Measurements from ENCODE around the gene ERBB3.
A peak's percentile ranks its signal among the peaks of the same experiment; 100 is the strongest.
"Not testable (repeated sequence)": the region's sequence is repeated elsewhere in the genome, so short reads cannot be mapped to it uniquely, and the experiment has no call there.

The ERBB3 gene

DNA sequence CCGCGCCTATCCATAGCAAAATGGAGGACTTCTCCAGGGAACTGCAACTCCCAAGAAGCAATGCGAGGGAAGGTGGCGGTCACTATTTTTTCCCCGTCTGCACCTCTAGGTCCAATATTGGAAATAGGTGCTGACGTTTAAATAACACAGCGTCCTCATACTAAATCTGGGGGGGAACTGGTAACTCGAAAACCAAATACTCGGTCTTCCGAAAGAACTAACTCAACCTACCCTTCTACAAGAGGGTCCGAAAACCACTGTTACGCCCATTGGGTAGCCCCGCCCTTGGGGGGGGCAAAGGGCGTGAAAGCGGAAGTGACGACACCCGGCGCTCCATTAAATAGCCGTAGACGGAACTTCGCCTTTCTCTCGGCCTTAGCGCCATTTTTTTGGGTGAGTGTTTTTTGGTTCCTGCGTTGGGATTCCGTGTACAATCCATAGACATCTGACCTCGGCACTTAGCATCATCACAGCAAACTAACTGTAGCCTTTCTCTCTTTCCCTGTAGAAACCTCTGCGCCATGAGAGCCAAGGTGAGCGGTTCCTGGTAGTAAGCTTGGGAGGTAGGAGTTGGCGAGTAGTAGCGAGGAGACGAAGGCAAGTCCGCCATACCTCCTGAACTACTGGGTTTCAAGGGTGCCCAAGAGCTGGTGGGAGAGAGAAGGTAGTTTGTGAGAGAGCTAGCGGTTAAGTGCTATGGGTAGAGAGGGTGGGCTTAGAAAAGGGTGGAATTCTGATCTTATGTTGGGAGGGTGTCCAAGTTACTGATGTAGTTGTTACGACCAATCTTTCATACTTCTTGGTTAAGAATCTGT, 36.5 kb downstream of the ERBB3 start, which contains the start of gene RPL41:
Gene RPL41, plus strand, starts transcription at position 367 of the 815 bp plus-strand sequence.
- peak; percentile 94 for DNase-seq

DNA sequence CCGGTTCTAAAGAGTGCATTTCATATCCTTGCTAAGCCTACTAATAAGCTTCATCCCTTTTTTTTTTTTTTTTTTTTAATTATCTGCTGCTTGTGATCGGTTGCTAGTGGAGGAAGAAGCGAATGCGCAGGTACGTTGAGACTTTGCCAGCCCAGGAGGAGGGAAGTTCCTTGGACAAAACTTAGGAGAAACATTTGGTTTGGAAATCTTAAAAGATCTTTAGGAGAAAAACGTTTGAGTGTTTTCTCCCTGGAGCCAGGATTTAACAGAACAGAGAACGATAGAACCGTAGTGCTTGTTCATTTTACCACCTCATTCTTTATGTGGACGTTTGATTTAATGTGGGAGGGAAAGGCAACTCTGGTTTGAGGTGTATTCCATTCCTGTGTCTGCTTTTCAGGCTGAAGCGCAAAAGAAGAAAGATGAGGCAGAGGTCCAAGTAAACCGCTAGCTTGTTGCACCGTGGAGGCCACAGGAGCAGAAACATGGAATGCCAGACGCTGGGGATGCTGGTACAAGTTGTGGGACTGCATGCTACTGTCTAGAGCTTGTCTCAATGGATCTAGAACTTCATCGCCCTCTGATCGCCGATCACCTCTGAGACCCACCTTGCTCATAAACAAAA, 37.2 kb downstream of the ERBB3 start:
- not testable (repeated sequence) for DNase-seq

GRCh38 chr12:56117778-56118687, 38.1 kb downstream of the ERBB3 start, which contains the start of gene ZC3H10:
Gene ZC3H10, plus strand, starts transcription at chr12:56118266. Its CDS starts 2,297 bp downstream, at chr12:56120563.
- peak; percentile 99 for DNase-seq

- no peak for DNase-seq
Observed at GRCh38 chr12:56118688-56119357, 38.9 kb downstream of the ERBB3 start.

GRCh38 chr12:56119361-56119796, 39.4 kb downstream of the ERBB3 start:
- peak; percentile 94 for DNase-seq

DNA sequence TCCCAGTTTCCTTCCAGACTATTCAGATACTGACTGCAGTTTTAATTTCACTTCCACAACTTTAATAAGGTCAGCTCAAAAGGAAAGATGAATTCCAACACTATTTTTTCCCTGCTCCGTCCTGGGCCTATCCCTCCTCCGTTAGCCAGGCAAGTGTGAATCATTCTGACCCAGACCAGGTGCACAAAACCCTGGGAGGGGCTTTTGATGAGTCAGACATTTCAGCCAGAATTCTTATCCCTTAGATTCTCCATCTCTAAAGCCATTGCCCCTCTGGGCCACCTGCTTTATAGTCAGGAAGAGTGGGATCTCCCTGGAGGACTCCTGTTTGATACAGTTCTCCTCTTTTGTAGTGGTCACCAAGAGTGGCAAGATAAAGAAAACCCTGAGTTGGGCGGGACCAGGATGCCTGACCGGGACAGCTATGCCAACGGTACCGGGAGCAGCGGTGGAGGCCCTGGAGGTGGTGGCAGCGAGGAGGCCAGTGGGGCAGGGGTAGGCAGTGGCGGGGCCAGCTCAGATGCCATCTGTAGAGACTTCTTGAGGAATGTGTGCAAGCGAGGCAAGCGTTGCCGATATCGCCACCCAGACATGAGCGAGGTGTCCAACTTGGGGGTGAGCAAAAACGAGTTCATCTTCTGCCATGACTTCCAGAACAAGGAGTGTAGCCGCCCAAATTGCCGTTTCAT, 40.3 kb downstream of the ERBB3 start:
- DNase-seq: no peak

DNA sequence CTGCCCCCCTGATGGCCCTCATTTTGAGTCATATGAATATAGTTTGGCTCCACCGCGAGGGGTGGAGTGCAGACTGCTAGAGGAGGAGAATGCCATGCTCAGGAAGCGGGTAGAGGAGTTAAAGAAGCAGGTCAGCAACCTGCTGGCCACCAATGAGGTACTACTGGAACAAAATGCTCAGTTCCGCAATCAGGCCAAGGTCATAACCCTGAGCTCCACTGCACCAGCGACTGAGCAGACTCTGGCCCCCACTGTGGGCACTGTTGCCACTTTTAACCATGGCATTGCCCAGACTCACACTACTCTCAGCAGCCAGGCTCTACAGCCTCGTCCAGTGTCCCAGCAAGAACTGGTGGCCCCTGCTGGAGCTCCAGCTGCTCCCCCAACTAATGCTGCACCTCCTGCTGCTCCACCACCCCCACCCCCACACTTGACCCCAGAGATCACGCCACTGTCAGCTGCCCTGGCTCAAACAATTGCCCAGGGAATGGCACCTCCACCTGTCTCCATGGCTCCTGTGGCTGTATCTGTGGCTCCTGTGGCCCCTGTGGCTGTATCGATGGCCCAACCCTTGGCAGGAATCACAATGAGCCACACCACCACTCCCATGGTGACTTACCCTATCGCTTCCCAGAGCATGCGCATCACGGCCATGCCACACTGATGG, 41.4 kb downstream of the ERBB3 start:
- DNase-seq: no peak

- DNase-seq: no peak
Observed at GRCh38 chr12:56122637-56123036, 42.7 kb downstream of the ERBB3 start.

GRCh38 chr12:56124133-56124532, 44.2 kb downstream of the ERBB3 start:
- DNase-seq: no peak

- no peak for DNase-seq
Observed at GRCh38 chr12:56126732-56127239, 46.8 kb downstream of the ERBB3 start.

DNA sequence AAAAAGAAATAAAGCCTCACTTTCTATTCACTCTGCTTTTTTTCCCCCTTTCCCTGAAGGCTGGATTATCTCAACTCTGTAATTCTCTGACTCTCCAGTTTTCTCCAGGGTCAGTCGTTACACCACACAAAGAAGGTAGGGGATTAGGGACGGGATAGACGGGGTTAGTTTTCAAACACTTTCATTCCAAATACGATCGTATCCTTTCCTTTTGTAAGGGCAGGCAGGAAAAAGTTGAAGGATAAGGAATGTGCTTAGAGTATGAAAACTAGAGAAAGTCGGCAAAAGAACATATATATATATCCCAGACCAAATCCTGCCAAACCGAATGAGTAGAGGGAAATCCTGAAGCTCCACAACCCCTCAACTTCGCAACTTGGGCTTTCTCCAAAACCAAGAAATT, 47.5 kb downstream of the ERBB3 start:
- DNase-seq: no peak

GRCh38 chr12:56127888-56128669, 48.1 kb downstream of the ERBB3 start, which contains the start of gene ESYT1:
Gene ESYT1, plus strand, starts transcription at chr12:56128267. Its CDS starts 53 bp downstream, at chr12:56128320.
- DNase-seq: peak; percentile 100

- DNase-seq: no peak
Observed at GRCh38 chr12:56128670-56129205, 48.8 kb downstream of the ERBB3 start.

GRCh38 chr12:56129206-56129941, 49.4 kb downstream of the ERBB3 start:
- DNase-seq: peak; percentile 45

GRCh38 chr12:56129942-56130495, 50.1 kb downstream of the ERBB3 start:
- DNase-seq: no peak

DNA sequence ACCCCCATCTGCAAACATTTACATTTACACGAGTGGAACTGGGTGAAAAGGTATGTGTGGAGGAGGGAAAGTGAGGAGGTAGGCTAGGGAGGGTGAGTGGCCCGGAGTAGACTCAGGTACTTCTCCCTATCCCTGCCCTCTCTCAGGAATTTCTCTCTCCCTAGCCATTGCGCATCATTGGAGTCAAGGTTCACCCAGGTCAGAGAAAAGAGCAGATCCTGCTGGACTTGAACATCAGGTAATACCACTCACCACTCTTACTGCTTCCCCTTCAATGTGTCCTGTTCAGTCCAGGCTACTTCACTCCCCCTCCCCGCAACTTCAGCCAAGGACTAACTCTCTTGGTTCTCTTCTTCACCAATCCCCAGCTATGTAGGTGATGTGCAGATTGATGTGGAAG, 50.9 kb downstream of the ERBB3 start:
- DNase-seq: no peak

DNA sequence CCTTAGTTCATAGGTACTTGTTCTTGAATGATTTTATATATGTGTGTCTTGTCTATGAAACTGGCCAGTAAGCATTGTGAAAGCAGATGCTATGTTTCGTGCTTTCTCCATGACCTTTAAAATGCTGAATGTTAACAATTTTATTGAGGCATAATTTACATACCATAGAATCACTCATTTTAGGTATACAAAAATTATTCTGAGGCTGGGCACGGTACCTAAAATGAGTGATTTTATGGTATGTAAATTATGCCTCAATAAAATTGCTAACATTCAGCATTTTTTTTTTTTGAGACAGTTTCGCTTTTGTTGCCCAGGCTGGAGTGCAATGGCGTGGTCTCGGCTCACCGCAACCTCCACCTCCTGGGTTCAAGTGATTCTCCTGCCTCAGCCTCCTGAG, 54.9 kb downstream of the ERBB3 start:
- DNase-seq: no peak

- no peak for DNase-seq
Observed at GRCh38 chr12:56137853-56138571, 58.0 kb downstream of the ERBB3 start.

Data from fibroblast of skin of right biceps (primary cell).